Progenitor cell of endocrine pancreas (in vitro differentiated cells): ENCODE measurements around the gene BEST4. TPM values are rescaled to one million over a fixed set of nuclear protein-coding genes. Genes with fewer than 3 reads are reported as not detected.
A peak's percentile ranks its signal among the peaks of the same experiment; 100 is the strongest.

Source experiments
- DNase-seq: peaks from one replicate; pipeline ENCODE4 v3.0.0; 2021; ENCODE audit warnings: low spot score; ENCODE audit not compliant: unreplicated experiment
- H3K27ac Mint-ChIP-seq: 2 replicates; pipeline ENCODE4 v1.8.0; 2021; ENCODE audit warnings: mild to moderate bottlenecking, moderate library complexity, mixed read lengths
- H3K27me3 Mint-ChIP-seq: 2 replicates; pipeline ENCODE4 v1.8.0; 2021; ENCODE audit warnings: mixed read lengths
- H3K36me3 Mint-ChIP-seq: 2 replicates; pipeline ENCODE4 v1.8.0; 2022; ENCODE audit warnings: mixed read lengths; ENCODE audit not compliant: insufficient read depth
- H3K4me1 Mint-ChIP-seq: 2 replicates; pipeline ENCODE4 v1.8.0; 2021; ENCODE audit warnings: low read depth, mixed read lengths
- H3K4me3 Mint-ChIP-seq: 2 replicates; pipeline ENCODE4 v1.8.0; 2021; ENCODE audit warnings: low read depth, mild to moderate bottlenecking, moderate library complexity, mixed read lengths
- H3K9me3 Mint-ChIP-seq: 2 replicates; pipeline ENCODE4 v1.8.0; 2021; ENCODE audit warnings: low read depth, mixed read lengths
- CTCF ChIP-seq: fragments of 200-600 bp; sonication (generic); IDR thresholded peaks from one replicate; pipeline ENCODE4 v1.5.0; 2021; ENCODE audit warnings: antibody characterized with exemption, mild to moderate bottlenecking; ENCODE audit not compliant: unreplicated experiment
- long read RNA-seq: library from polyadenylated mRNA; unstranded; transcript quantifications from one replicate; pipeline ENCODE4 v2.0.0, GENCODE V29; 2020
- total RNA-seq: library from RNA; stranded (reverse); gene quantifications from 2 replicates; pipeline ENCODE4 v1.2.1, GENCODE V29; 2021

Gene BEST4
- 2.1 and 2.4 TPM in 2 replicates for total RNA-seq
- long read RNA-seq, result 0 reads

- Mint-ChIP-seq H3K27me3 (peaks cover 4% of the 10 kb centered on the region), H3K9me3 (no peaks in the 10 kb centered on the region), H3K36me3 (no peaks in the 10 kb centered on the region), H3K4me1 (peaks cover 22% of the 10 kb centered on the region), H3K4me3 (no peak within 1 kb of the TSS), H3K27ac (no peak within 1 kb of the TSS)
- DNase-seq, result no peak
- TF ChIP-seq CTCF, result no peak
Observed at GRCh38 chr1:44788120-44788860, at the start of gene BEST4. BEST4 (minus strand) TSS chr1:44788170; CDS start chr1:44787705, 465 bp downstream.

- Mint-ChIP-seq H3K4me3 (no peak overlapping the region), H3K4me1 (peaks cover 2% of the 10 kb centered on the region), H3K36me3 (peaks cover 1% of the 10 kb centered on the region), H3K9me3 (no peaks in the 10 kb centered on the region), H3K27me3 (peaks cover 3% of the 10 kb centered on the region), H3K27ac (no peak overlapping the region)
- peak; percentile 82 for TF ChIP-seq CTCF
- peak; percentile 78 for DNase-seq
Observed at GRCh38 chr1:44835738-44836675, 48.0 kb upstream of the BEST4 start.

GRCh38 chr1:44834328-44834727 is 46.4 kb upstream of the BEST4 start:
- no peak overlapping the region for H3K27ac Mint-ChIP-seq
- H3K4me3 Mint-ChIP-seq, result no peak overlapping the region
- H3K9me3 Mint-ChIP-seq, result no peaks in the 10 kb centered on the region
- H3K4me1 Mint-ChIP-seq, result peaks cover 2% of the 10 kb centered on the region
- H3K36me3 Mint-ChIP-seq, result peaks cover 1% of the 10 kb centered on the region
- DNase-seq, result no peak
- peaks cover 3% of the 10 kb centered on the region for H3K27me3 Mint-ChIP-seq
- no peak for TF ChIP-seq CTCF

GRCh38 chr1:44832056-44832705 is 44.2 kb upstream of the BEST4 start:
- peaks cover 1% of the 10 kb centered on the region for H3K36me3 Mint-ChIP-seq
- H3K27ac Mint-ChIP-seq, result no peak overlapping the region
- H3K27me3 Mint-ChIP-seq, result peaks cover 3% of the 10 kb centered on the region
- DNase-seq, result no peak
- H3K4me1 Mint-ChIP-seq, result peaks cover 2% of the 10 kb centered on the region
- no peak for TF ChIP-seq CTCF
- H3K9me3 Mint-ChIP-seq, result no peaks in the 10 kb centered on the region
- no peak overlapping the region for H3K4me3 Mint-ChIP-seq

- no peak for TF ChIP-seq CTCF
- Mint-ChIP-seq H3K4me3 (no peak overlapping the region), H3K9me3 (no peaks in the 10 kb centered on the region), H3K4me1 (peaks cover 2% of the 10 kb centered on the region), H3K27ac (no peak overlapping the region), H3K36me3 (peaks cover 1% of the 10 kb centered on the region), H3K27me3 (peaks cover 3% of the 10 kb centered on the region)
- no peak for DNase-seq
Observed at GRCh38 chr1:44831516-44831915, 43.5 kb upstream of the BEST4 start.
